D721Med (cell line): ENCODE data around the gene CD200.
"Not testable (repeated sequence)": the region's sequence is repeated elsewhere in the genome, so short reads cannot be mapped to it uniquely, and the experiment has no call there.

Experiments used
- DNase-seq: peaks from one replicate; pipeline ENCODE4 v3.0.0; 2011; ENCODE audit warnings: low spot score; ENCODE audit not compliant: insufficient read length
- FAIRE-seq: peaks from 2 replicates; lab custom pipeline; 2011; peaks lifted over from hg19 to GRCh38; lab: Jason Lieb, UNC
- TF ChIP-seq, protein P1 (sequence below): IDR thresholded peaks from 2 replicates; pipeline ENCODE4 v1.5.1; 2012; ENCODE audit warnings: mild to moderate bottlenecking, control low read depth; ENCODE audit not compliant: insufficient read depth; ENCODE audit errors: missing control alignments

CD200 gene

DNA sequence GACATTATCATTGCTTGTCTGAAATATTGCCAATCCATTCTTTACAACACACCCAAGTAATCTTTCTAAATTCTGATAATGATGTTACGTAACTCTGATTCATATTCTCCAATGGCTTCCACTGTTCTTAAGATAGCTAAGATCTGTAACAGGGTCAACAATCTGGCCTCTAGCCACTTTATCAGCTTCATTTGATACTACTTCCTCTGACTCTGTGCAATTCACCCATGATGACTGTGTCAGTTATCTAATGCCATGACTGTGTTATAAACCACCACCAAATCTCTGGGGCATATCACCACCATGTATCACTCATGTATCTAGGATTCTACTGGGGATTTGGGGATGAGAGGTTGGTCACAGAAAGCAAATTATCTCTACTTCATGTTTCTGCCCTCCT, 44.0 kb downstream of the CD200 start:
- DNase-seq: no peak
- no peak for FAIRE-seq
- TF ChIP-seq, protein P1, sequence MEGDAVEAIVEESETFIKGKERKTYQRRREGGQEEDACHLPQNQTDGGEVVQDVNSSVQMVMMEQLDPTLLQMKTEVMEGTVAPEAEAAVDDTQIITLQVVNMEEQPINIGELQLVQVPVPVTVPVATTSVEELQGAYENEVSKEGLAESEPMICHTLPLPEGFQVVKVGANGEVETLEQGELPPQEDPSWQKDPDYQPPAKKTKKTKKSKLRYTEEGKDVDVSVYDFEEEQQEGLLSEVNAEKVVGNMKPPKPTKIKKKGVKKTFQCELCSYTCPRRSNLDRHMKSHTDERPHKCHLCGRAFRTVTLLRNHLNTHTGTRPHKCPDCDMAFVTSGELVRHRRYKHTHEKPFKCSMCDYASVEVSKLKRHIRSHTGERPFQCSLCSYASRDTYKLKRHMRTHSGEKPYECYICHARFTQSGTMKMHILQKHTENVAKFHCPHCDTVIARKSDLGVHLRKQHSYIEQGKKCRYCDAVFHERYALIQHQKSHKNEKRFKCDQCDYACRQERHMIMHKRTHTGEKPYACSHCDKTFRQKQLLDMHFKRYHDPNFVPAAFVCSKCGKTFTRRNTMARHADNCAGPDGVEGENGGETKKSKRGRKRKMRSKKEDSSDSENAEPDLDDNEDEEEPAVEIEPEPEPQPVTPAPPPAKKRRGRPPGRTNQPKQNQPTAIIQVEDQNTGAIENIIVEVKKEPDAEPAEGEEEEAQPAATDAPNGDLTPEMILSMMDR: no peak

DNA sequence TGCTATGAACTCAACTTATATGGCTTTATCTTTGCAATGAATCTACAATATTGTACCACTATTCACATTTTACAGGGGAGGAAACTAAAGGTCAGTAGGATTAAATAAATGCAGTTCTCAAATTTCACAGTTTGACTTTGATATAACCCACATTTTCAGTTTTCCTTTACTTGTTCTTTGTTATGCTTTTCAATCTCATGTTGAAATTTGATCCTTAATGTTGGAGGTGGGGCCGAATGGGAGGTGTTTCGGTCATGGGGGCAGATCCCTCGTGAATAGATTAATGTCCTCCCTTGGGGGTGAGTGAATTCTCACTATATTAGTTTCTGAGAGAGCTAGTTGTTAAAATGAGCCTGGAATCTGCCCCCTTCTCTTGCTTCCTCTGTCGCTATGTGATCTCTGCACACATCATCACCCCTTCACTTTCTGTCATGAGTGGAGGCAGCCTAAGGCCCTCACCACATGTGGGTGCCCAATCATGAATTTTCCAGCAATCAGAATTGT, 44.7 kb downstream of the CD200 start:
- no peak for FAIRE-seq
- TF ChIP-seq, protein P1: no peak

DNA sequence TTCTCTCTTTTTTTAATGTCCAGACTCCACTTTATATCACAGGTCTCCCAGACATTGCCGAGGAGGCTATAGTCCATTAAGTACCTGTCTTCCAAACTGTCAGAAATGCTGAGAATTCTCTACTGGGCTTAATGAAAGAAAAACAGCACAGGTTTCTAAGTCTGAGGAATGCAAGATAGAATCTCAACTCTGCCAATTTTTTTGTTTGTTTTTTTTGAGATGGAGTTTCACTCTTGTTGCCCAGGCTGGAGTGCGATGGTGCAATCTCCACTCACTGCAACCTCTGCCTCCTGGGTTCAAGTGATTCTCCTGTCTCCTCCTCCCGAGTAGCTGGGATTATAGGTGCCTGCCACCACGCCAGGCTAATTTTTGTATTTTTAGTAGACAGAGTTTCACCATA, 45.4 kb downstream of the CD200 start:
- not testable (repeated sequence) for DNase-seq, FAIRE-seq

More for the DNA sequence above, 44.7 kb downstream of the CD200 start:
- DNase-seq: no peak

DNA sequence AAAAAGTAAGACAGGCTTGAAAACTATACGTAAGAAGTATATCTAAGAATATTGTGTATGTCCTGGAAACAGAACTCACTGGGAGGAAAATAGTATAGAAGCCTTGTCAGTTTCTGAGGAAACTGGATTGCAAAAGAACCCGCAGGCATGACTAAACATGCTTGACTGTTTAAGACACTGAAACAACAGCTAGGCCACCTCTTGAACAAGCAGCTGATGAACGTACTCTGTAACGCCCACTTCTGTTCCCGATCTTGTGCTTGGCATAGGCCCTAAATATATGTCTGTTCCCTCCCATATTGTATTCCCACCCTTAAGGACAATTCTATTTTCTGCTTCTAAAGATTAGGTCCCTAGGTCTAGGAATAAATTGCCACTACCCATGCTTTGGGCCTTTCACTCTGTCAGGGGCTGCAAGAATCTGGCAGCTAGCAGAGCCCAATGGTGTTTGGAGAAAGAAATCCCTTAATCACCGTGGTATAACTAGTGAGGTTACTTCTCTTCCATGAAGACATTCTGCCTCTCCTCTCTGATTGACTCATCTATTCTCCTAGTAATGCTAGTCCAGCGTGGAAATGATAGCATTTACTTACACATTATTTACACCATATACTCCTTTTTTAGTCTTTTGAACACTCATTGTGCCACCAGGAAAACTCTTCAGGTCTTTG, 46.2 kb downstream of the CD200 start:
- no peak for DNase-seq
- no peak for FAIRE-seq
- TF ChIP-seq, protein P1: no peak

DNA sequence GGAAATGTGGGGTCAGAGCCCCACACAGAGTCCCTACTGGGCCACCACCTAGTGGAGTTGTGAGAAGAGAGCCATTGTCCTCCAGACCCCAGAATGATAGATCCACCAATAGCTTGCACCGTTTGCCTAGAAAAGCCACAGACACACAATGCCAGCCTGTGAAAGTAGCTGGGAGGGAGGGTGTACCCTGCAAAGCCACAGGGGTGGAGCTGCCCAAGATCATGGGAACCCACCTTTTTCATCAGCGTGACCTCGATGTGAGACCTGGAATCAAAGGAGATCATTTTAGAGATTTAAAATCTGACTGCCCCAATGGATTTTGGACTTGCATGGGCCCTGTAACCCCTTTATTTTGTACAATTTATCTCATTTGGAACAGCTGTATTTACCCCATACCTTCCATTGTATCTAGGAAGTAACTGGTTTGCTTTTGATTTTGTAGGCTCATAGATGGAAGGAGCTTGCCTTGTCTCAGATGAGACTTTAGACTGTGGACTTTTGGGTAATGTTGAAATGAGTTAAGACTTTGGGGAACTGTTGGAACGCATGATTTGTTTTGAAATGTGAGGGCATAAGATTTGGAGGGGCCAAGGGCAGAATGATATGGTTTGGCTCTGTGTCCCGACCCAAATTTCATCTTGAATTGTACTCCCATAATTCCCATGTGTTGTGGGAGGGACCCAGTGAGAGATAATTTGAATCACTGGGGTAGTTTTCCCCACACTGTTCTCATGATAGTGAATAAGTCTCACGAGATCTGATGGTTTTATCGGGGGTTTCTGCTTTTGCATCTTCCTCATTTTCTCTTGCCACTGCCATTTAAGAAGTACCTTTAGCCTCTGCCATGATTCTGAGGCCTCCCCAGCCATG, 49.0 kb downstream of the CD200 start:
- no peak for FAIRE-seq
- TF ChIP-seq, protein P1: no peak
- no peak for DNase-seq

DNA sequence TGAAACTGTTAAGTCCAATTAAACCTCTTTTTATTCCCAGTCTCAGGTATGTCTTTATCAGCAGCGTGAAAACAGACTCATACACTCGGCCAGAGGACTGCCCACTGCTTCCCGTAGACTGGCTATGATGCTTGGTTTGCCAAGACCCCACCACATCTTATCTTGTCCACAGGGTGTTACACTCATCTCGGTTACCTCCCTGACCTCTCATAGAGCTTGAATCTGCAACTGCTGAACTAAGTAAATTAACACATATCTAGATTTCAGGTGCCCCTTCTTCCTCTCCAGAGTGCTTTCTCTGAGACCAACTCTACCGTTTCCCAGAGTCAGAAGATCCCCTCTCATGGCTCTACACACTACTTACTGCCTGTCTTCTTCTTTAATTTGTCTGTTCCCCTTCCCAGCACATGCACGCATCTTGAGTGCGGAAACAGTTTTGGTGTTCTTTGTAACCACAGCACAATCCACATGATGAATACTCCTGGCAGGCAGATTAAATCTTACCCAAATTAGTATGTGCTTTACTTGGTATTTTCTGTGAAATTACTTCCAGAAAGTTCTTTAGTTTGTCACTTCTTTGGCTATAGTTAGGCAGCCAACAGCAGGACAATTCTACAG, 49.7 kb downstream of the CD200 start:
- no peak for DNase-seq
- no peak for FAIRE-seq

DNA sequence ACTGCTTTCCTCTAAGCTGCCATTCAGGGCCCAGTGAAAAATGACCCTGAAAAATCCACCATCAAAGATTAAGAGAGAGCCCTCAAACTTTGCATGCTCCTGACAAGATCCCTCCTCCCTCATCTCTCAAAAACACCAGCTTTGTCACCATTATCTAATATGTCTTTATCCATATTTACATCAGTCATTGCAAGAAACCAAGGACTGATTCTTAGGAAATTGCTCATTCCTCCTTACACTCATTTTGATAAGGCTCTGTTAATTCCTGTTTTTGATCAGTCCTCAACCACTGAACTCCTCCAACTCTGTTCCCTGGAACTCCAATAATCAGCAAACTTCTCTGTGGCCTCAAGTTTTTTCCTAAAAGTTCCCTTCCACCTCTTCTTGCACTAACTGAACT, 51.8 kb downstream of the CD200 start:
- FAIRE-seq (no peak), DNase-seq (no peak)
- TF ChIP-seq, protein P1: no peak

More for the DNA sequence above, 49.7 kb downstream of the CD200 start:
- TF ChIP-seq, protein P1: no peak
